SU-DHL-6 (cell line): Measurements from ENCODE around the gene RPTOR.

Experiments used
- H2AFZ ChIP-seq: fragments of 200-600 bp; sonication (generic); 2 replicates; pipeline ENCODE4 v1.6.1; 2014; ENCODE audit warnings: low read depth, mild to moderate bottlenecking, moderate library complexity, mixed read lengths, antibody characterized with exemption, low read length; ENCODE audit not compliant: severe bottlenecking
- H3F3A ChIP-seq: fragments of 200-600 bp; shearing (Covaris generic); 2 replicates; pipeline ENCODE4 v1.6.0; 2016; ENCODE audit warnings: antibody characterized with exemption, mild to moderate bottlenecking; ENCODE audit not compliant: insufficient read depth
- H3K27ac ChIP-seq: fragments of 200-600 bp; sonication (generic); 2 replicates; pipeline ENCODE4 v1.5.1; 2016; ENCODE audit warnings: low read depth, mild to moderate bottlenecking, low read length, moderate library complexity, mixed read lengths
- H3K27me3 ChIP-seq: fragments of 200-600 bp; sonication (generic), shearing (Covaris generic); 2 replicates; pipeline ENCODE4 v1.6.0; 2014; ENCODE audit warnings: mild to moderate bottlenecking, low read length
- H3K36me3 ChIP-seq: fragments of 200-600 bp; sonication (generic); 2 replicates; pipeline ENCODE4 v1.6.1; 2014; ENCODE audit warnings: mild to moderate bottlenecking, low read length, mixed read lengths
- H3K4me2 ChIP-seq: fragments of 300-600, 200-600 bp; shearing (Covaris generic), sonication (generic); 2 replicates; pipeline ENCODE4 v1.6.0; 2014; ENCODE audit warnings: low read length, low read depth, mild to moderate bottlenecking; ENCODE audit not compliant: poor library complexity, severe bottlenecking
- H3K4me3 ChIP-seq: fragments of 200-600 bp; sonication (generic); 2 replicates; pipeline ENCODE4 v1.5.1; 2014; ENCODE audit warnings: antibody characterized with exemption, low read length, mild to moderate bottlenecking, mixed read lengths; ENCODE audit not compliant: insufficient read depth, poor library complexity, severe bottlenecking
- H3K79me2 ChIP-seq: fragments of 200-600 bp; sonication (generic); 2 replicates; pipeline ENCODE4 v1.6.1; 2014; ENCODE audit warnings: mild to moderate bottlenecking, low read length, moderate library complexity; ENCODE audit not compliant: insufficient read depth
- H3K9ac ChIP-seq: fragments of 200-600 bp; sonication (generic); 2 replicates; pipeline ENCODE4 v1.7.0; 2014; ENCODE audit warnings: mild to moderate bottlenecking, low read length
- H3K9me2 ChIP-seq: fragments of 200-600 bp; sonication (generic); replicated peaks from 2 replicates; pipeline ENCODE4 v1.6.1; 2014; ENCODE audit warnings: low read length; ENCODE audit not compliant: insufficient read depth
- H3K9me3 ChIP-seq: fragments of 200-600 bp; sonication (generic); 2 replicates; pipeline ENCODE4 v1.6.1; 2014; ENCODE audit warnings: low read length, mixed read lengths; ENCODE audit not compliant: insufficient read depth
- H4K20me1 ChIP-seq: fragments of 200-600 bp; sonication (generic); 2 replicates; pipeline ENCODE4 v1.6.1; 2014; ENCODE audit warnings: low read depth, mild to moderate bottlenecking, antibody characterized with exemption, low read length, moderate library complexity, mixed read lengths
- CTCF ChIP-seq: fragments of 200-600 bp; sonication (generic); IDR thresholded peaks from one replicate; pipeline ENCODE4 v1.5.1; 2017; ENCODE audit warnings: antibody characterized with exemption, mild to moderate bottlenecking, low read length, moderate library complexity; ENCODE audit not compliant: insufficient read depth, poor library complexity, severe bottlenecking
- EZH2phosphoT487 ChIP-seq: fragments of 200-600 bp; sonication (generic), shearing (Covaris generic); conservative IDR thresholded peaks from 2 replicates; pipeline ENCODE4 v1.6.1; 2018; ENCODE audit warnings: mild to moderate bottlenecking, antibody characterized with exemption, low read length, moderate library complexity, mixed read lengths

Gene RPTOR

DNA sequence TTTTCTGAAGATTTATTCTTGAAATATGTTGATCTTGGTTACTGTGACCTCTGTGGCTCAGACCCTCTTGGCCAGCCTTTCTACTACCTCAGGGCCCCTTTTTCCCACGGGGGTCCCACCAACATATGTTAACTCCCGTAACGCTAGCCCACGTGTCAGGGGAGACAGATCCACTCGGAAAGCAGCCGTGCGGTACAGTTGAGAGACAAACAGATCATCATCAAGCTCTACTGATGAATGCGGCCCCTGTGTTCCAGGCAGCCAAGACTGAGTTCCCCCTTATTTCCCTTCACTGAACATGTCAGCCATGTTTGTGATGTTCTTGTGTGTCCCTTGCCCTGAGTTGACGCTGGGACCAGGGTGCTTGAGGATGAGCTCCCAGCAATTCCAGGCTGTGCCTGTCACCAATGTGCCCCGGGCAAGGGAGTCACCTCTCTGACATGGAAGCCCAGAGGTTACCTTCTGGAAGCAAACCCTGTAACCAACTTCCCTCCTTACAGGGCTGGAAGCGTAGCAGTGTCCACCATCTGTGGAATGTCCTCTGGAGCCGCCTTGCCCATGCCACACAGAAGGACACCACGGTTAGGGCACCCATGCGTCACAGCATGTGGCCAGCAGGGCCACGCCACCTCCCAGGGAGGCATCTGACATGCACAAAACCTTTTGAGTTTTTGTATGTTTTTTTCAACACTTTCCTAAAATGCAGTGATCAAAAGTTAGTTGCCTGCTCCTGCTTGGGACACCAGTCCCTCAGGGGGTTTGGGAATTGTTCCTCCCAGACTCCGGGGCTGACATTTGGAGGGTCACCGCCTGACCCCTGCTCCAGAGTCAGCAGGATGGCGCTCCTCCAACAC lies 253.3 kb downstream of the RPTOR start:
- Histone ChIP-seq H3K9ac (no peak overlapping the region), H3K27me3 (no peaks in the 10 kb centered on the region), H2AFZ (no peak overlapping the region), H3K27ac (no peak overlapping the region), H3K4me2 (no peak overlapping the region), H3F3A (no peaks in the 10 kb centered on the region), H3K9me3 (no peaks in the 10 kb centered on the region), H3K36me3 (no peaks in the 10 kb centered on the region), H4K20me1 (no peaks in the 10 kb centered on the region), H3K4me3 (no peak overlapping the region), H3K79me2 (no peaks in the 10 kb centered on the region), H3K9me2 (no peaks in the 10 kb centered on the region)
- TF ChIP-seq CTCF (no peak), EZH2phosphoT487 (no peak)

DNA sequence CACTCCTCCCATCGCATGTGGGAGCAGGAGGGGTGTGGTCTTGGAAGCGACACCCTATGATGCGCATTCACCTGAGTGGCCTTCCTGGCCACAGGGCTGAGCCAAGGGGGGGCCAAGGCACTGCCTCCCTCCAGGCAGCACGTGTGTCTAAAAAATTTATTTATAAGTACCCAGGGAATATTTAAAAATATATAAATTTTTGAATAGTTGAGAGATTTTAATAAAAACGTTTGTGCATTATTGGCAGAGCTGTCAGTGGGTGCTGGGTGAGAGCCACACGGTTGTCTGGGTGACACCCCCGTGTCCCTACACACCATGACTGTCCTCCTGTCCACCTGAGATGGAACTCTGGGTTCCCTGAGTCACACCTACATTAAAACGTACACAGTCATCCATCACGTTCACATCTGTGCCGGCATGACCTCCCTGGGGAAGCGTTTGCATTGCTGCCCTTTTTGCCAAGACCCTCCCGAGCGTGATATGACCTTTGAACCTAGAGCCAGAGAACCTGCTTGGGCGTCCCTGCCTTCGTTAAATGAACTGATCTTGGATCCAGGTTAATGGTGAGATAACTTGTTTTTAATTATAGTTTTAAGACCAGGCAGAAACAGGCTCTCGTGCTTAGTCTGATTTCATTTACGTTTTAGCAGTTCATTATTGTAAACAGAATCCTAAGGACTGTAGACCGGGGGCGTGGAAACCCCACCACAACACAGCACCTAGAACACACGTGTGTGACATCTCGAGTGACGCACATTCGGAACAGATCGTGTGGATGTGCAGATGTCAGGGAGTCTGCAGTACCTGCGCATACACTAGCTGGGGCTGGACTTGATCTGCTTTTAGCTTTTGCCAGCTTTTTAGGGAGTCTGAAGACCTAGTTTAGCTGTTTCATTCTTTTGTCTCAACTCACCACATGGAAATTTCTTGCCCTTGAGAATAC lies 254.2 kb downstream of the RPTOR start:
- no peak overlapping the region for H3K4me3 ChIP-seq
- no peaks in the 10 kb centered on the region for H3K79me2 ChIP-seq
- no peak overlapping the region for H3K4me2 ChIP-seq
- H3K9me3 ChIP-seq, result no peaks in the 10 kb centered on the region
- H3K9ac ChIP-seq, result no peak overlapping the region
- no peaks in the 10 kb centered on the region for H3K36me3 ChIP-seq
- H2AFZ ChIP-seq, result no peak overlapping the region
- no peaks in the 10 kb centered on the region for H3F3A ChIP-seq
- no peaks in the 10 kb centered on the region for H4K20me1 ChIP-seq
- no peaks in the 10 kb centered on the region for H3K27me3 ChIP-seq
- no peak for TF ChIP-seq EZH2phosphoT487
- TF ChIP-seq CTCF, result no peak
- no peaks in the 10 kb centered on the region for H3K9me2 ChIP-seq
- no peak overlapping the region for H3K27ac ChIP-seq

DNA sequence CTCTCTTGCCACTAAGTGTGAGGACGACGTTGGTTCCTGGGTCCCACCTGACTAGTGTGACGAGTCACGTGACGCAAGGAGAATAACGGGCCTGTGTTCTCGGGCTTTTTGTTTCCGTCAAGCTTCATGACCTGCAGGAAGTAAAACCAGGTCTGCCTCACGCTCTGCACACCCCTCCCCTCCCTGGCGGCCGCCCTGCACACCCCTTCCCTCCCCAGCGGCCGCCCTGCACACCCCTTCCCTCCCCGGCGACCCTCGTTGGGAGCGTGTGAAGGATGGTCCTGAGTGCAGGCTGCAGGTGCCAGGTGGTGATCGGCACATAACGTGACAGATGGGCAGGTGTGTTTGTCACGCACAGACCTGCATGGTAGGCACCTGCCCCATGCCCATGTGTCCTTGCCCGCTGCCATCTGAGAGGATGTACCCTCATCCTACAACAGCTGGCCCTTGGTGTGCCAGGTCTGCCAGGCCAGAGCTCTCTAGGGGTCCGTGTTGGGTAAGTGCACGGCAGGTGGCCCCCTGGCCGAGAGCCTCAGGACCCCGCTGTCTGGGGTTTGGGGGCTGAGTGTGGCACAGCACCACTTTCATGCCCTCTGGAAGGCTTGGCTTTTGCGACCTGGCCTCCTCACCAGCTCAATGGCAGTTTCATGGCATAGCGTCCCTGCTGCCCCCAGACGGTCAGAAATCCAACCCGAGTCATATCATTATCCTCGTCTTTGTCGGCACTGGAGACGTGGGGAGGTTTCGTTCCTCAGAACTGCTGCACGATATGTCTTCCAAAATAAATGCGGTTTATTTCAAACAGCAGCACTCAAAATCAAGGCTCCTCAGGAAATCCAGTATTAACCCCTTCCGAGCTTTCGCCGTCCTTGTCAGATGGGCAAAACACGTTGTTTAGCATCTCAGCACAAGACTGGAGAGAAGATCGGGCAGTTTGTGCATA lies 255.2 kb downstream of the RPTOR start:
- no peaks in the 10 kb centered on the region for H3K79me2 ChIP-seq
- no peaks in the 10 kb centered on the region for H3K9me3 ChIP-seq
- no peak overlapping the region for H2AFZ ChIP-seq
- H3K27ac ChIP-seq, result no peak overlapping the region
- no peaks in the 10 kb centered on the region for H3K36me3 ChIP-seq
- H3F3A ChIP-seq, result no peaks in the 10 kb centered on the region
- TF ChIP-seq CTCF, result no peak
- no peak for TF ChIP-seq EZH2phosphoT487
- H4K20me1 ChIP-seq, result no peaks in the 10 kb centered on the region
- no peak overlapping the region for H3K4me3 ChIP-seq
- no peaks in the 10 kb centered on the region for H3K27me3 ChIP-seq
- H3K9ac ChIP-seq, result no peak overlapping the region
- H3K9me2 ChIP-seq, result no peaks in the 10 kb centered on the region
- no peak overlapping the region for H3K4me2 ChIP-seq
